GM13977 (cell line): ENCODE results near the gene OBSCN.

Experiments used
- DNase-seq: peaks from one replicate; pipeline ENCODE4 v3.0.0; 2012; ENCODE audit warnings: low spot score
- CTCF ChIP-seq: IDR thresholded peaks from 2 replicates; pipeline ENCODE4 v1.5.1; 2012; ENCODE audit warnings: mild to moderate bottlenecking, control low read depth; ENCODE audit not compliant: insufficient read depth; ENCODE audit errors: extremely low read depth, missing control alignments
- in situ Hi-C: fragments of 300-500 bp; cut with MboI; formaldehyde crosslinking; loops from one replicate; pipeline ENCODE4 v1.12.0; 2022; ENCODE audit warnings: low sequenced_read_pairs, low pct_unique_long_range_greater_than_20kb, mixed read lengths, inconsistent platforms; ENCODE audit not compliant: unreplicated experiment

Gene OBSCN

GRCh38 chr1:228358039-228358763, 150.4 kb downstream of the OBSCN start:
- TF ChIP-seq CTCF = no peak
- in situ Hi-C loops = no loop called here
- no peak for DNase-seq

- in situ Hi-C loops = no loop called here
- no peak for TF ChIP-seq CTCF
- DNase-seq = no peak
These were observed 151.1 kb downstream of the OBSCN start for GRCh38 chr1:228358764-228359612.

GRCh38 chr1:228359613-228360532, 152.0 kb downstream of the OBSCN start:
- in situ Hi-C loops = no loop called here
- no peak for DNase-seq
- TF ChIP-seq CTCF = no peak

- in situ Hi-C loops = no loop called here
- no peak for DNase-seq
- TF ChIP-seq CTCF = no peak
These were observed 152.9 kb downstream of the OBSCN start for GRCh38 chr1:228360533-228361313.

GRCh38 chr1:228361314-228362140, 153.7 kb downstream of the OBSCN start:
- no peak for DNase-seq
- in situ Hi-C loops = no loop called here
- no peak for TF ChIP-seq CTCF
